Stimulated activated CD4-positive, alpha-beta T cell treated with anti-CD3 and anti-CD28 coated beads, Interleukin-4, amount 100 ng/mL, for 48 hours (primary cell): ENCODE results near the gene RAI14.
A peak's percentile ranks its signal among the peaks of the same experiment; 100 is the strongest.

Source experiments
- DNase-seq, 2 donors: peaks; one replicate each; pipeline ENCODE4 v3.0.0-alpha.2; 2020; ENCODE audit warnings: low read depth in 2 of 2

RAI14 gene

DNA sequence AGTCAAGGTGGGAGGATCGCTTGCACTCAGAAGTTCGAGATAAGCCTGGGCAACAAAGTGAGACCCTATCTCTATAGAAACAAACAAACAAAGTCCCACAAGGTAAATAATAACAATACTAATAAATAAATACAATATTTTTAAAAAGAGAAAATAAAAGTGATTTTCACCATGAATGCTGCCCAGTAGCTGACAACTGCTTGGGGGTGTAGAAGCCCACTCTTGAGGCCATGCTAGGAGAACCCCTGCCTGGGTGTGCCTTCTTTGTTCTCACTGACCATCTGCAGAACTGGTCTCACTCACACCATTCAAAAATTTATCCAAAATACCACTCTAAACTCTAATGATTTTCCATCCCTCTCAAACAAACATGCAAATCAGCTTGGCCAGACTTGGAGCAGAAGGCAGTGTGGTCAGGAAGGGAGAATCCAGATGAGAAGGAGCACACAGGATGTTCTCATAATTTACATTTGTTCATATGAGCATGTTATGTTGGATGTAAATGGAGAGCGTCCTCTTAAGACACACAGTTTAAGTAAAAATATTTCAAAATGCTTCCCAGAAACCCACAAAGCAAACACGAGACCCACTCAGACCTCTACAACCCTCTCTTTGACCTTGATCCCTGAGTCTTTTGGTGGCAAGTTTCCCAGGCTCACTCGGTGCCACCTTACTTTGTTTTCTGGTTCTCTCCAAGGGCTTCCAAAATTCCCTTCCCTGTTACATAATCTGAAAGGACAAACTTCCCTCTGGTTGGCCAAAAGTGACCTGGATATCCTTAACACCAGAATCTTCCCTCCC is 7.9 kb upstream of the RAI14 start:
- no peak for DNase-seq

DNA sequence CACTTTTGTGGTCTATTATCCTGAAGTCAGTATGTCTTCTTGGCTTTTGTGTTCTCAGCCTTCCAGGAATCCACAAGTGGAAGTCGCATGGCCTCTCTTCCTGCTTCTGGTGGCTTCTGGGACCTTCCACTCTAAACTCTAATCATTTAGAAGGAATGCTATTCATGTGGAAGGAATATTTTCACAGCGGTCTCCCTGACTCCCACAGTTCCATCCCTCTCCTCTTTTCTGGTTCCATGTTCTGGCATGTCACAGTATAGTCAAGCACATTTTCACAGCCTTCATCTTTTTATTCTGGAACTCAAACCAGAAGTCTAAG is 7.3 kb upstream of the RAI14 start:
- no peak for DNase-seq

DNA sequence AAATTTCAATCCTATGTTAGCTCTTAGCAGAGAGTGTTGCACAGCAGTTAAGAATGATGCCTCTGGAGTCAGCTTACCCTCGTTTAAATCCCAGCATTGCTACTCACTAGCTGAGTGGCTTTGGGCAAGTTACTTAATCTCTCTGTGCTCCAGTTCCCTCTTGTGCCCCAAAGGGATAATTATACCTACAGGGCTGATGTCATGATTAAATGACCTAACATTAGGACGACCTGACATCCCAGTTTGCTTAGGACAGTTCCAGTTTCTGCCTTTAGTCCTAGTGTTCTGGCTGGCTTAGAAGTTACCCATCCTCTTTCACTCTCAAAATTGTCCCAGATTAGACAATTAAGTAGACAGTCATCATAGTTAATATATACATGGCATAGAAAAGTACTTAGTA is 4.3 kb upstream of the RAI14 start:
- no peak for DNase-seq

DNA sequence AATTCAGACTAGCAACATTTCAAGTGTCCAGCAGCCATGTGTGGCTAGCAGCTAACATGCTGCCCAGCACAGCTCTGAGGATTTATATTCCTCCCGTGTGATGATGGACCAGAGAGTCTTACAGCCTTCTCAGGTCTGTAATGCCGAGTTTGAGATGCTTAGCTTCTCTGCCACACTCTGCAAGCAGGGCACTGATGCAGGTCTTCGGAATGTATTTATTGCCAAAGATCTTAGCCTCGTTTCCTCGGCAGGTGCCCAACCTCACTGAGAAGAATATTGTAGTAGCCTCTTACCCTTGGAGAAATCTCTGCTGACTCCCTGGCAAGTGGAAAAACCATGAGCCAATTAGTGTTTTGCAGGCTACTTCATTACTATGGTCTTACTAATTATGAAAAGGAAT is 3.7 kb upstream of the RAI14 start:
- DNase-seq = no peak

DNA sequence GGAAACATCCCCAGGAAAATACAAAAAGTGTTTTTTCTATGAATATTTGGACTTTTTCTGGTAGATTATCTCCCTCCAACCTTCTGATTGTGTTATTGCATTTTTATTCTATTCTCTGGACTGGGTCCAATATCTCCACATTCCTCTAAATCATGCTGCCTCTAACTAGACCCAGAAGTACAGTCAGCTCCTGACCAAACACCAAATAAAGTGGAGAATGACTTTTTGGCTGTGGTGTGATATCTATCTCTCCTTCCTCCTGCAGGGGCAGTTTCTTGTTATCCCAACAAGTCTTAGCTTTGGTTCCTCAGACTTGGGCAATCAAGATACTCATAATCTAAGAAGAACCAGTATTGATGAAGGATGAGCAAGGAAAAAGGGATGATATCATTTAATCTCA is 3.2 kb upstream of the RAI14 start:
- no peak for DNase-seq

DNA sequence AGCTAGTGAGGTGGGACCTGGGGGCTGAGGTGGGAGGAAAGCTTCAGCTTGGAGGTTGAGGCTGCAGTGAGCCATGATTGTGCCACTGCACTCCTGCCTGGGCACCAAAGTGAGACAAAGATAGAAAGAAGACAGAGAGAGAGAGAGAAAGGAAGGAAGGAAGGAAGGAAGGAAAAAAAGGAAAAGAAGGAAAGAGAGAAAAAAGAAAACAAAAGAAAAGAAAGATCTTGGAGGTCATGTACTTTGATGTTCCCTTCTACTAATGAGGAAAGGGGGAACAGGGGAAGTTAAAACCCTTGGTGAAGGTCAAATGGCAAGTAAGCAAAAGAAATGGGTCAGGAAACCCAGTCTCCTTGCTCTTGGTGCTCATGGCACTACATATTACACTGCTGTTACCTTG is 2.4 kb upstream of the RAI14 start:
- no peak for DNase-seq

DNA sequence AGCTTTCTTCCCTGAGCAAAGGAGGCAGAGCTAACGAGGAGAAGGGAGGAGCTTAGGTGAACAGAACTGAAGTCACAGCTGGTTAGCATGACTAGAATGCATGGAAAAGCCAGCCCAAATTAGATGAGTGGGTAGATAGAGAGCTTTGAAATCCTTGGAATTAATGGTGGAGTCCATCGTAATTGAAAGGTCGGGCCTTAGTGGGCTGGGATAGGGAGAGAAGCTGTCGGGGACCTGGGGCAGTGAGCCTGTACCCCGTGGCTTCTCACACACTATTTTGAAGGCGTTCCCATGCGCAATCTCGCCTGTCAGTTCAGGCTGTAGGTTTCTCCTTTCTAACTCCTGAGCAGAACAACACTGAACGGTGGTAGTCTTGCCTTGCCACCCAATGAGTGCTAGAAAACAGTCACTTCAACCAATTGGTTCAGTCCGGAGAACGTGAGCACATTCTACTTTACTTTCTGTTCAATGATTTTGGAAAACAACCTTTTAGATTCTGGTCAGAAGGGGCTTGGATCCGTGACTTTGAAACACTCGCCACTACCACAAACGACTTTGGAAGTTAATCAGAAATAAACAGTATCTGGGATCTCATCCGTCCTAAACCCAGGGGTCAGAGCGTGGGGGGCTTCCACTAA is 655 bp upstream of the RAI14 start:
- no peak for DNase-seq

DNA sequence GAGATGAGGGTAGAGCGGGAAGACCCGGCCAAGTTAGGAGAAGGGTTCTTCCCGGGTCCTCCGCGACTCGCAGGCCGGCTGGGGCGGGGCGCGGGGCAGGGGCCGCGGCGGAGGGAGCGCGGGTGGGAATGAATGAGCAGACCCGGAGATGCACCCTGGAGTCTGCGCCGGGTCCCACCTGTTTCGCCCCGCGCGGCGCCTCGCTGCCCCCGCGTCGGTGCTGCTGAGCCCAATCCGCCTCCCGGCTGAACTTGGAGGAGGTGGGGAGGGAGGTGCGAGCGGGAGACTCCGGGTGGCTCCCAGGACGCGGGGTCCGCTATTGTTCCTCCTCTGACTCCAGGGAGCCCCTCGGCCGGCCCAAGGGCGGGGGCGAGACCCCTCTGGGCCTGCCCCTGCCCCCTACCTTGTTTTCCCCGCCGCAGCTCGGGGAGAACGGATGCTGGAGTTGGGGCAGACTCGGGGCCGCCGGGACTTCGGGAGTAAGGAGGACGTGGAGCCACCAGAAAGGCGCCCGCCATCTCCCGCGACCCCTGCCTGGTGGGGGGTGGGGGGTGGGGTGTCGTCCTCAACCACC is 659 bp downstream of the RAI14 start:
- peak in 1 of 2 donors; percentile 6 for DNase-seq

DNA sequence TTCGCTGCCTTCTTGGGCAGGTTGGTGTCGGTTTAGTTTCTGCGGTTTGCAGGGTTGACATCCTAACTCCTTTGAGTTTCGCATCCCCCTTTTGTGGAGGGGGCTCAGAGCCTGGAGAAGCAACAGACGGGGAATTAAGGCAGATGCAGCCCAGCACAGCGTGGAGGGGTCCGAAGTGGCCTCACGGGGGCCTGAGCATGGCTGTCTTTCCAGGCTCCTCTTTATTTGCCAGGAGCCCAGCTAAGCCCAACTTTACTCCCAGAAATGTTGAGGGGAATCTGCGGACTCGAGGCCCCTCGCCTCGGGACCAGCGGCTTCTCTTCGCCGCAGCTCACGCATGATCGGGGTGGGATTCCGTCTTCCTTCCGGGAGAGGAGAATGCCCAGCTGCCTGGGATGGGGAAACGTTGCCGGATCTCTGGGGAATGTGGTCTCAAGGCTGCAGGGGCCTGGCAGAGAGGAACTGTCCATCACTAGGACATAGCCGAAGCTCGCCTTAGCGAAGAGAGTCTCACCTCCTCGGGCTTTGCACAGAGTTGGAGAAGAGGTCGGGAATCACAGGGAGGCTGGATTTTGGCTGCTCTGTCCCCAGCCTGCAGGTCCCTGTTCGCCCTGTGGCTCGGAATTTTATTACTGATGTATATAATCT is 1.3 kb downstream of the RAI14 start:
- DNase-seq = no peak

DNA sequence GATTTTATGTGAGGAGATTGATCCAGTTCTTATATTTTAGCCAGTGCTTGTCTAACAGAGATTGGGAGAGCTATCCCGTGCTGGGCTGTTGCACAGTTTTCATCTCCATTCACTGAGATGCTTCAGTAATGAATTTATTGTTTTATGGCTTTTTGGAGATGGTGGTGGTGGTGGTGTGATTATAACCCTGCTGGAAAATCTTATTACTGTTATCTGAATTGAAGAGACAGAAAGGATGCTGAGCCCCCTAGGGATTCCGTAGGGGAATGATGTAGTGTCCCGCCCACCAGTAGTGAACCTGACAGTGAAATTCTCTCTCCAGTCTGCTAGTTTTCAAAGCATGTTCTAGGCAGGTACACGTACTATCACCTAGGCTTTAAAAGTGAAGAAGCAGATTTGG is 1.9 kb downstream of the RAI14 start:
- no peak for DNase-seq

DNA sequence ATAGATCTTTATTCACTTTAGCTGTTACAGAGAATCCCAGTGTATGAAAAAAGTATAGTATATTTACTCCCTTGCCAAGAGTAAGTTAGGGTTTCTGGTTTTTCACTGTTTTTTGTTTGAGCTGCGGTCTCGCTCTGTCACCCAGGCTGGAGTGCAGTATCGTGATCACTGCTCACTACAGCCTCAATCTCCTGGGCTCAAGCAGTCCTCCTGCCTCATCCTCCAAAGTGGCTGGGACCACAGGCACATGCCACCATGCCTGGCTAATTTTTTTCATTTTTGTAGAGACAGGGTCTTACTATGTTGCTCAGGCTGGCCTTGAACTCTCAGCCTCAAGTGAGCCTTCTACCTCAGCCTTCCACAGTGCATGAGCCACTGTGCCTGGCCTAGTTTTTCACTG is 3.0 kb downstream of the RAI14 start:
- DNase-seq = no peak

DNA sequence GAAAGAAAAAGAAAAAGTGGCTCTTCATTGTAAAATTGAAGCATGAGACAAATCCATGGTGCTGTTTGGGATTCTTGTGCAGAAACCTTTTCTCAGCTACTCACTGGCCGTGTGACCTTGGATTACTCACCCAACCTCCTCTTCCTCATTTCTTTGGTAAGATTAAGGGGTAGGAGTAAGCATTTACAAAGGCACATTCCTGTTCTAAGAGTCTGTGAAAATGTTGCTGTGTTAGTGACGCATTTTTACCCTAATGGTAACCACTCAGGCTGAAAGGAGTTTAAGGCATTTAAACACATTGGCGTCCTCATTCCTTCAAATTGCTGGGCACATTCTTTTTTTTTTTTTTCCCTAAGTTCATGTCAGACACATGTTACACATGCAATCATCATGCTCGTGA is 4.3 kb downstream of the RAI14 start:
- DNase-seq = no peak

DNA sequence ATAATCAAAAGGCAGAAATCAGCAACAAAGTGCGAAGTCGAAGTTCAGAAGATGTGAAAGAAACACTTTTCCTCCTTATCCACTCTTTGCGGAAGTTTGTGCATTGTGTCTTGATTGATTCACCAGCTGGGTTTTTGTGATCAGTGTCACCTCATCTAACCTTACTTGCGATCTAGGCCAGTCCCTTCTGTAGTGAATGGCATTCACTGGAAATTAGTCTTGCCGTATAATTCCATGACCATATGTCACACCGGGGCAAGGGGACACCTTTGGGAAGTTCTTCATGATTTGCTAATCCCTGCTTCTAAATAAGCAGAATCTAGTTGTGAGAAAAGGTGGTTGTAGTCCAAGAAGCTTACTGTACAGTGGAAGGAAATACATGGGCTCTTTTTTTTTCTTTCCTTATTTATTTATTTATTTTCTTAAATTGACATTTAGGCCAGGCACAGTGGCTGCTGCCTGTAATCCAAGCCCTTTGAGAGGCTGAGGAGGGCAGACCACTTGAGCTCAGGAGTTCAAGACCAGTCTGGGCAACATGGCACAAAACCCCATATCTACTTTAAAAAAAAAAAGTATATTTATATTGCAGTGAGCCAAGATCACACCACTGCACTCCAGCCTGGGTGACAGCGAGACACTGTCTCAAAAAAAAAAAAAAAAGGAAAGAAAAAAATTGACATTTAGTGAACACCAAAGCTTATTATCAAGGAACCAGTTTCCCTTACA is 7.8 kb downstream of the RAI14 start:
- DNase-seq = no peak

DNA sequence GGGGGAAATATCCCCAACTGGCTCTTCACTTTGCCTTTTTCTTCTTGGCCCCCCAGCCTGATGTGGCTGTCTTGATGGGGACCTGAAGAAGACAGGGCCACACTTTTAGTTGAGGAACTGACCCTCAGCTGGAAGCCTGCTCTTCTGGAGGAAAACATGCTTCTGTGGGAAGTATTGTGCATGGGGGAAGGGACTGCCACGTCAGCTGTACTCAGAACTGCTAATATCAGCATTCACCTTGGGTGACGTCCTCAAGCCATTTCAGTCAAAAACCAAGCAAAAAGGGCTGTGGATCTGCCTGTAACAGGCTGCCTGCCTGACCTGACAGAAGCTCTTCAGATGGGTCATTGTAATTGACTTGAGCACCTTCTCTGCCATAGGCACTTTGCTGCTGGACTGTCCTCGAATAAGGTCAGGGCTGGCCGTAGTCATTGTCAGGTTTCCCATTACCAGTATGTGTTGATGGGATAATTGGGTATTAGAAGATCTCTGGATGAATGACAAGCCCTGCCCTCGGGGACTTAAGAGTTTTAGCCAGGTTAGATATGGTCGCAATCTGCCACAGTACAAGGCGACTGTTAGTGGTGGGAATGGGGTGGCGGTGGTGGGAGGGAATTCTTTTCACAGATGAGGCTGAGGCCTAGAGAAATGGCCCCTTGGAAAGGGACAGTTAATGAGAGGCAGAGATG is 10.4 kb downstream of the RAI14 start:
- DNase-seq = no peak

DNA sequence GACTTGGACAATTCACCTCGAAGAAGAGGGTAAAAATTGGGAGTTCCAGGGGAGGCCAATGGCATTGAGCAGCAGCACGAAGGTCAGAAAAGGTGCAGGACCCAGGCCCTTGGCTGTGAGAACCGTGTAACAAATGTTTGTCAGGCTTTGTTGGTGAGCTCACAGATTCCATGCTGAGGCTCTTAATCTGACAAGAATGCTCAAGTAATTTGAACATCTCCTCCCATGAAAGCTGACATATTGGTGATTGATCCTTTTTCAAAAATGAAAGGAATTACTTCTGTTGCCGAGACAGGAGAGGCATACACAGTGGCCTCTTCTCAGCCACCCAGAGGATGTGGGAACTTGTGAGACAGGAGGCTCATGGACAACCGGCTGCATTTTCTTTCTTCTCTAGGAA is 11.6 kb downstream of the RAI14 start:
- no peak for DNase-seq

DNA sequence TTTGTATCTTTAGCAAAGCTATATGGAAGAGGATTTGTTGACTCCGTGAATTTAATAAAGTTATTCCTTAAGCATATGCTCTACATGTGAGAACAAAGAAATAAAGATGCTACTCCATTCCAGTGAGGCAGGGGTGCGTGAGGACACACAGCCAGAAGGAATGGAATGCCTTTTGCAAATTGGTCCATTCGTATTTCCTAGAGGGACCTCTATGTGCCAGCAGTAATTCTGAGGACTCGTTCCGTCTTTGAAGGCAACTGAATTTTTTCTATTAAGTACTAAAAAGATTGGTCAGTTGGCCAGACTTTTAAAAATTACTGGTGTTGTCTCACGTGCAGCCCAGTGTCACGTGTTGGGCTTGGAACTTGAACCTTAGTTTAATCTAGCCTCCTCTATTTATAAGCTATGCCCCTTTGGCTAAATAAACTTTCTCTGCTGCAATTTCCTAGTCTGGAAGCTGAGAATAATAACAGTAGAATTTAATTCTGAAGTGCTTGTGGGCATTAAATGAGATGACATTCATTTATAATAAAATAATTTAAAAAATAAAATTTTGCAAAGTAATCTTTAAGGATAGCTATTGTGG is 13.9 kb downstream of the RAI14 start:
- no peak for DNase-seq

DNA sequence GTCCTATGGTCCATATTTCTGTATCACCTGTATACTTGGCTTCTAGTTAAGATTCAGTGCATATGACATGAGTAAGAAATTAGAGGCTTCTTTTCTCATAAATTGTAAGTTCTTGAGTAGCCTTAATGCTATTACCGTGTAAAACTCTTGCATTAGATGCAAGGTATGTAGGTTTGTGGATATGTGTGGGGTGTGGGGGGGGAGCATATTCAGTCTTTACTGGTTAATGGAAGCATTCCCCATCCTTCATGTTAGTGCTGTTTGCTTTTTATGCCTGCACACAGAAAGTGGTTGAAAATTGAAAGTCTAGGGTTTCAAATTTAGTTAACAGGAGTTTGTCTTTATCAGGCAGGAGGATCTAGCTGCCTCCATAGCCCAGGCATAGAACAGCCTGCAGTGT is 16.1 kb downstream of the RAI14 start:
- DNase-seq = no peak

DNA sequence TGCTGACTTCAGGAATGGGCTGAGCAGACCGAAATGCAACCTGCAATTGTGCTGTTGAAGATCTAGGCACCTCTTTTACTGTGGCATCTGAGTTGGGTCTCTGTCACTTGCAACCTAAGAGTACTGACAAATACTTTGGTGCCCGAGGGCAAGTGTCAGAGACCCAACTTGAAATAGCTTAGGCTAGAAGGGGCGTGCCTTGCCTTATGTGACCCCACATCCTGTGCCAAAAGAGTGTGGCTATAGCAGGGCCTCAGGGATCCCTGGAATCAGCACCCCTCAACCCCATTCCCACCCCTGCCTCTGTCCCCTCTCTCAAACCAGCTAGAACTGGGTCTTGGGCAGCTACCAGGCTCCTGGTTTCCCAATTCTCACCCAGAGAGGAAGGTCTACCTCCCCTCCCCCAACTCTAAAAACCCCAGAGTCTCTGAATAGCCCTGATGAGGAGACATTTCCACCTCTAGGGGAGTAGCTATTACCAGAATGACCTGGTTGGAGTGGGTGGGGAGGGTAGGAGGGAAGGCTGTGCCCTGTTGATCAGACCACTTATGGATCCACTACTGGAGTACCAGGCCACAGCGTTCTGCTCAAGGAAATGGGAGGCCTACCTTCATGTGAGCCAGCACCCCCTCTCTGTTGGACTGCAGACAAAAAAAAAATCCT is 17.5 kb downstream of the RAI14 start:
- no peak for DNase-seq

DNA sequence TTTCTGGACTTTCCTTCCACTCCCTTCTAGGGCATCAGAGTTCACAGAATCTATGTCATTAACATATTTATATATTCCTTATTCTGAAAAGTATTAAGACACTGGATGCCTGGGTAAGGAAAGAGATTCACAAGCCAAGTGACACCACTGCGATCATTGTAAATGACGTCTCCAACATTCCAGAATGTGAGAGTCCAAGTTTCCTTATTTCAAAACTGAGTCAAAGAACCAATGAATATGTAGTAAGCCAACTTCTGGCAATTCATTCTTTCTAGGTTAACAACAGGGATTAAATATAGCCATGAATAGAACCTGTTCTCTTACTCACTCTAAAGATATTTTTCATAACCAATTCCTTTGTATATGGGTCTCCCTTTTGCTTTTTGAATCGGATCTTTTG is 18.1 kb downstream of the RAI14 start:
- no peak for DNase-seq

DNA sequence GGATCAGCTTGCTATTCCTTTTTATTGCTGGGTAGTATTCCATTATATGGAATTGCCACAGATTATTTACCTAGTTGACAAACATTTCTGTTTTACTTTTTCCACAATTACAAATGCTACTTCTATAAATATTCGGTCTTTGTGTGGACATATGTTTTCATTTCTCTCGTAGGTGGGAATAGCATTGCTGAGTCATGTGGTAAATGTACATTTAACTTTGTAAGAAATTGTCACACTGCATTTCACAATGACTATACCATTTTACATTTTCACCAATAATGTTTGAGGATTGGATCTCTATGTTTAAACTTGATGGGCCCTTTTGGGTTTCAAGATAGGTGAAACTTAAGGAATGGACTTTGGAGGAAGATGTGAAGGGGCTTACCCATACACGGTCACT is 19.7 kb downstream of the RAI14 start:
- no peak for DNase-seq

DNA sequence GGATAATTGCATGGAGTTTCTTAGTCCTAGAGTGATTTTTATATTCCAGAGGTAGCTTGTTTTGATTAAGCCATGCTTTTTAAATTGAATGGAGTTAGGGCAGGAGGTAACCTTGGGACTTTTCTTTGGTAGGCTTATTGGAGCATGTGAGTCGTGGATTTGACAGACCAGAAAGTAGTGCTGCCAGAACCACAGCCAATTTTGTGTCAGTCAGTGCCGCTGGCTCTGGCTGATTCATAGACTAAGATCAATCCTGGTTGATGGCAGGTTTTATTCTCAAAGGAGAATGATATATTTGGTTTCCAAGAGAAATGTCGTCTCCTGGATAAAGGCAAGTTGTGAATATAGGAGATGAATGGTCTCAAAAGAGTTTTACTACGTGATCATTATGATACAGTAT is 20.3 kb downstream of the RAI14 start:
- DNase-seq = no peak
